OCI-LY1 (cell line): ENCODE data around the gene C1orf56.

Experiments used
- H2AFZ ChIP-seq: fragments of 200-600 bp; sonication (generic), shearing (Covaris generic); 2 replicates; pipeline ENCODE4 v1.6.0; 2014; ENCODE audit warnings: antibody characterized with exemption, mild to moderate bottlenecking, low read length
- H3F3A ChIP-seq: fragments of 200-600 bp; sonication (generic), shearing (Covaris generic); 2 replicates; pipeline ENCODE4 v1.6.0; 2014; ENCODE audit warnings: mild to moderate bottlenecking, antibody characterized with exemption, low read length, moderate library complexity; ENCODE audit not compliant: insufficient read depth
- H3K27ac ChIP-seq: fragments of 200-600 bp; sonication (generic); 2 replicates; pipeline ENCODE4 v1.5.1; 2014; ENCODE audit warnings: low read length, mixed run types, mild to moderate bottlenecking, low read depth; ENCODE audit not compliant: poor library complexity, severe bottlenecking
- H3K27me3 ChIP-seq: fragments of 200-600 bp; sonication (generic); 2 replicates; pipeline ENCODE4 v1.6.0; 2014; ENCODE audit warnings: antibody characterized with exemption, mild to moderate bottlenecking, low read length, moderate library complexity; ENCODE audit not compliant: insufficient read depth
- H3K36me3 ChIP-seq: fragments of 200-600 bp; sonication (generic); 2 replicates; pipeline ENCODE4 v1.6.1; 2014; ENCODE audit warnings: mild to moderate bottlenecking, antibody characterized with exemption, low read length, moderate library complexity, mixed read lengths; ENCODE audit not compliant: insufficient read depth
- H3K4me1 ChIP-seq: fragments of 200-600 bp; sonication (generic); 2 replicates; pipeline ENCODE4 v1.5.1; 2014; ENCODE audit warnings: mild to moderate bottlenecking, low read length, moderate library complexity; ENCODE audit not compliant: insufficient read depth, severe bottlenecking
- H3K4me2 ChIP-seq: fragments of 200-600 bp; sonication (generic), shearing (Covaris generic); 2 replicates; pipeline ENCODE4 v1.6.1; 2014; ENCODE audit warnings: low read length
- H3K4me3 ChIP-seq: fragments of 200-600 bp; sonication (generic); 2 replicates; pipeline ENCODE4 v1.5.1; 2014; ENCODE audit warnings: low read length, low read depth, mild to moderate bottlenecking, mixed read lengths; ENCODE audit not compliant: poor library complexity, severe bottlenecking
- H3K79me2 ChIP-seq: fragments of 200-600 bp; shearing (Covaris generic); 2 replicates; pipeline ENCODE4 v1.6.1; 2016; ENCODE audit warnings: mixed run types, low read length, mixed read lengths; ENCODE audit not compliant: insufficient read depth
- H3K9ac ChIP-seq: fragments of 200-600 bp; sonication (generic), shearing (Covaris generic); 2 replicates; pipeline ENCODE4 v1.6.1; 2014; ENCODE audit warnings: mild to moderate bottlenecking, low read length, mixed read lengths
- H3K9me2 ChIP-seq: fragments of 200-600 bp; sonication (generic), shearing (Covaris generic); 2 replicates; pipeline ENCODE4 v1.6.1; 2014; ENCODE audit warnings: low read depth, mild to moderate bottlenecking, low read length, mixed read lengths
- H3K9me3 ChIP-seq: fragments of 200-600 bp; shearing (Covaris generic); 2 replicates; pipeline ENCODE4 v1.6.1; 2014; ENCODE audit warnings: low read length, mixed read lengths
- H4K20me1 ChIP-seq: fragments of 200-600 bp; sonication (generic), shearing (Covaris generic); 2 replicates; pipeline ENCODE4 v1.6.0; 2016; ENCODE audit warnings: mild to moderate bottlenecking, low read length; ENCODE audit not compliant: insufficient read depth
- CTCF ChIP-seq: fragments of 200-600 bp; sonication (generic), shearing (Covaris generic); IDR thresholded peaks from 2 replicates; pipeline ENCODE4 v1.5.1; 2017; ENCODE audit warnings: mild to moderate bottlenecking, antibody characterized with exemption, low read length, moderate library complexity, mixed read lengths
- EZH2 ChIP-seq: fragments of 200-600 bp; sonication (generic), shearing (Covaris generic); IDR thresholded peaks from 2 replicates; pipeline ENCODE4 v1.8.0; 2017; ENCODE audit warnings: borderline replicate concordance, mixed run types, mild to moderate bottlenecking, antibody characterized with exemption, low read length, moderate library complexity, mixed read lengths

The C1orf56 gene

GRCh38 chr1:151002051-151002450 lies 45.5 kb upstream of the C1orf56 start:
- Histone ChIP-seq H4K20me1 (no peaks in the 10 kb centered on the region), H3K4me2 (no peak overlapping the region), H3K79me2 (no peaks in the 10 kb centered on the region), H3K9me3 (no peaks in the 10 kb centered on the region), H3K4me3 (no peak overlapping the region), H3K27me3 (no peaks in the 10 kb centered on the region), H3K4me1 (peaks cover 22% of the 10 kb centered on the region), H3K9me2 (no peaks in the 10 kb centered on the region), H3K27ac (no peak overlapping the region), H3F3A (no peaks in the 10 kb centered on the region), H3K9ac (no peak overlapping the region), H3K36me3 (no peaks in the 10 kb centered on the region; the same call in 1 of the 2 replicates), H2AFZ (no peak overlapping the region)
- no peak for TF ChIP-seq CTCF
- no peak for TF ChIP-seq EZH2

- no peaks in the 10 kb centered on the region for H3K9me2 ChIP-seq
- H3K4me2 ChIP-seq: no peak overlapping the region
- H2AFZ ChIP-seq: no peak overlapping the region
- no peak overlapping the region for H3K4me3 ChIP-seq
- H3K9ac ChIP-seq: no peak overlapping the region
- H3K9me3 ChIP-seq: no peaks in the 10 kb centered on the region
- TF ChIP-seq EZH2 (no peak), CTCF (no peak)
- H3K27ac ChIP-seq: no peak overlapping the region
- H3K36me3 ChIP-seq: no peaks in the 10 kb centered on the region; the same call in 1 of the 2 replicates
- H3K79me2 ChIP-seq: no peaks in the 10 kb centered on the region
- H3F3A ChIP-seq: no peaks in the 10 kb centered on the region
- peaks cover 26% of the 10 kb centered on the region for H3K4me1 ChIP-seq
- no peaks in the 10 kb centered on the region for H4K20me1 ChIP-seq
- H3K27me3 ChIP-seq: no peaks in the 10 kb centered on the region
These were observed 44.9 kb upstream of the C1orf56 start for GRCh38 chr1:151002611-151003010.

- Histone ChIP-seq H3K36me3 (no peaks in the 10 kb centered on the region; the same call in 1 of the 2 replicates), H3K27ac (no peak overlapping the region), H3K4me2 (no peak overlapping the region)
These were observed 44.4 kb upstream of the C1orf56 start for GRCh38 chr1:151003180-151003579.

More at GRCh38 chr1:151003180-151003579, 44.4 kb upstream of the C1orf56 start:
- Histone ChIP-seq H3K4me1 (peaks cover 31% of the 10 kb centered on the region), H3K27me3 (no peaks in the 10 kb centered on the region), H3K79me2 (no peaks in the 10 kb centered on the region), H3K4me3 (no peak overlapping the region), H2AFZ (no peak overlapping the region), H3K9me2 (no peaks in the 10 kb centered on the region), H4K20me1 (no peaks in the 10 kb centered on the region), H3K9ac (no peak overlapping the region), H3F3A (no peaks in the 10 kb centered on the region), H3K9me3 (no peaks in the 10 kb centered on the region)
- TF ChIP-seq EZH2 (no peak), CTCF (no peak)
